GM23338 (cell line): ENCODE results near the gene MGAT5. TPM values are rescaled to one million over a fixed set of nuclear protein-coding genes. Genes with fewer than 3 reads are reported as not detected.

Experiments
- ATAC-seq: fragments of 200-7000 bp; cut with Tn5 transposase; 3 replicates; pipeline ENCODE4 v1.9.1; 2020
- DNase-seq: peaks from one replicate; pipeline ENCODE4 v3.0.0-alpha.2; 2015; ENCODE audit warnings: low spot score
- H2AFZ ChIP-seq: fragments of 200-600 bp; sonication (generic); 2 replicates; pipeline ENCODE4 v1.8.0; 2016; ENCODE audit warnings: antibody characterized with exemption, mild to moderate bottlenecking, moderate library complexity
- H3F3A ChIP-seq: fragments of 200-600 bp; sonication (generic); replicated peaks from 2 replicates; pipeline ENCODE4 v1.8.0; 2017; ENCODE audit warnings: antibody characterized with exemption, mixed run types, low read depth
- H3K27ac ChIP-seq: fragments of 200-600 bp; sonication (generic); 2 replicates; pipeline ENCODE4 v1.6.1; 2016; ENCODE audit warnings: low read depth
- H3K27me3 ChIP-seq: fragments of 200-600 bp; sonication (generic); 2 replicates; pipeline ENCODE4 v1.8.0; 2016; ENCODE audit warnings: mild to moderate bottlenecking, mixed run types, moderate library complexity; ENCODE audit not compliant: insufficient read depth
- H3K36me3 ChIP-seq: fragments of 200-600 bp; sonication (generic); 2 replicates; pipeline ENCODE4 v1.8.0; 2016; ENCODE audit warnings: mild to moderate bottlenecking; ENCODE audit not compliant: insufficient read depth
- H3K4me1 ChIP-seq: fragments of 200-600 bp; sonication (generic); 2 replicates; pipeline ENCODE4 v1.8.0; 2016; ENCODE audit warnings: mild to moderate bottlenecking, moderate library complexity; ENCODE audit not compliant: insufficient read depth
- H3K4me2 ChIP-seq: fragments of 200-600 bp; sonication (generic); 2 replicates; pipeline ENCODE4 v1.7.1; 2017; ENCODE audit warnings: mixed run types
- H3K4me3 ChIP-seq: fragments of 200-600 bp; sonication (generic); 2 replicates; pipeline ENCODE4 v1.6.1; 2016; ENCODE audit warnings: mixed run types
- H3K79me2 ChIP-seq: fragments of 200-600 bp; sonication (generic); replicated peaks from 2 replicates; pipeline ENCODE4 v1.8.0; 2017; ENCODE audit warnings: mild to moderate bottlenecking; ENCODE audit not compliant: insufficient read depth
- H3K9me2 ChIP-seq: fragments of 200-600 bp; sonication (generic); 2 replicates; pipeline ENCODE4 v1.8.0; 2017; ENCODE audit not compliant: insufficient read depth
- H4K20me1 ChIP-seq: fragments of 200-600 bp; sonication (generic); replicated peaks from 2 replicates; pipeline ENCODE4 v1.8.0; 2017; ENCODE audit warnings: mild to moderate bottlenecking; ENCODE audit not compliant: insufficient read depth
- H3K27ac Mint-ChIP-seq: 2 replicates; pipeline ENCODE4 v1.8.0; 2020; ENCODE audit warnings: inconsistent platforms, mild to moderate bottlenecking, moderate library complexity, mixed read lengths
- H3K27me3 Mint-ChIP-seq: 3 replicates; pipeline ENCODE4 v1.8.0; 2022; ENCODE audit warnings: low read depth, mild to moderate bottlenecking, moderate library complexity, mixed read lengths, inconsistent platforms; ENCODE audit not compliant: insufficient read depth, poor library complexity
- H3K36me3 Mint-ChIP-seq: 3 replicates; pipeline ENCODE4 v1.8.0; 2021; ENCODE audit warnings: low read depth, mild to moderate bottlenecking, inconsistent platforms, moderate library complexity, mixed read lengths
- H3K4me1 Mint-ChIP-seq: 3 replicates; pipeline ENCODE4 v1.8.0; 2020; ENCODE audit warnings: mild to moderate bottlenecking, inconsistent platforms, mixed read lengths
- H3K4me3 Mint-ChIP-seq: 3 replicates; pipeline ENCODE4 v1.8.0; 2021; ENCODE audit warnings: moderate library complexity, mild to moderate bottlenecking, inconsistent platforms, mixed read lengths
- H3K9me3 Mint-ChIP-seq: 3 replicates; pipeline ENCODE4 v1.8.0; 2020; ENCODE audit warnings: moderate library complexity, mild to moderate bottlenecking, inconsistent platforms, mixed read lengths
- CREB1 ChIP-seq: fragments of 250-450 bp; sonication (Bioruptor Pico); IDR thresholded peaks from 2 replicates; pipeline ENCODE4 v1.5.0; 2020; ENCODE audit warnings: low read depth, mild to moderate bottlenecking, moderate library complexity
- EZH2 ChIP-seq: fragments of 200-600 bp; sonication (generic); IDR thresholded peaks from one replicate; pipeline ENCODE4 v1.8.0; 2017; ENCODE audit warnings: antibody characterized with exemption, mild to moderate bottlenecking, low read depth; ENCODE audit not compliant: unreplicated experiment
- EZH2phosphoT487 ChIP-seq: fragments of 200-600 bp; sonication (generic); IDR thresholded peaks from one replicate; pipeline ENCODE4 v1.8.1; 2018; ENCODE audit warnings: antibody characterized with exemption; ENCODE audit not compliant: unreplicated experiment
- JUNB ChIP-seq: IDR thresholded peaks from one replicate; pipeline ENCODE4 v1.6.1; 2016; ENCODE audit warnings: antibody characterized with exemption; ENCODE audit not compliant: unreplicated experiment
- NANOG ChIP-seq: IDR thresholded peaks from 2 replicates; pipeline ENCODE4 v1.6.1; 2016; ENCODE audit warnings: antibody characterized with exemption, borderline replicate concordance
- POLR2AphosphoS5 ChIP-seq: IDR thresholded peaks from 2 replicates; pipeline ENCODE4 v1.6.1; 2016; ENCODE audit warnings: antibody characterized with exemption, low read depth
- STAT1 ChIP-seq: IDR thresholded peaks from one replicate; pipeline ENCODE4 v1.6.1; 2016; ENCODE audit warnings: antibody characterized with exemption; ENCODE audit not compliant: unreplicated experiment
- ZNF114 ChIP-seq: fragments of 250-450 bp; sonication (Bioruptor Pico); IDR thresholded peaks from 2 replicates; pipeline ENCODE4 v1.5.0; 2020; ENCODE audit warnings: mild to moderate bottlenecking, moderate library complexity
- ZNF331 ChIP-seq: fragments of 250-450 bp; sonication (Bioruptor Pico); IDR thresholded peaks from 2 replicates; pipeline ENCODE4 v1.5.0; 2020; ENCODE audit warnings: low read depth, mild to moderate bottlenecking, moderate library complexity
- polyA plus RNA-seq: library from polyadenylated mRNA; unstranded; fragments of >200 nt; fragmentation: Nextera tagmentation; extraction: Ambion mirVana; gene quantifications from 2 replicates; pipeline ENCODE4 v1.2.1, GENCODE V29; 2016
- total RNA-seq: library from RNA; depleted of rRNA; stranded (reverse); fragments of >200 nt; shearing (Covaris generic); gene quantifications from 2 replicates; pipeline ENCODE4 v1.2.3, GENCODE V29; 2014
- TF ChIP-seq, protein P1 (sequence below): IDR thresholded peaks from one replicate; pipeline ENCODE4 v1.6.1; 2018; ENCODE audit warnings: antibody characterized with exemption; ENCODE audit not compliant: unreplicated experiment
- TF ChIP-seq, protein P2 (sequence below): fragments of 250-450 bp; sonication (Bioruptor Pico); IDR thresholded peaks from 2 replicates; pipeline ENCODE4 v1.5.0; 2020; ENCODE audit warnings: mild to moderate bottlenecking, moderate library complexity
- TF ChIP-seq, protein P3 (sequence below), 2 experiments: fragments of 200-600 bp in 1 of 2; sonication (generic) in 1 of 2; conservative IDR thresholded peaks; 2 replicates each; pipeline versions ENCODE4 v1.5.1 to v1.6.1; 2016 to 2017; ENCODE audit warnings: antibody characterized with exemption in 2 of 2, low read depth in 2 of 2, mild to moderate bottlenecking in 2 of 2, moderate library complexity in 1 of 2
- TF ChIP-seq, protein P4 (sequence below): IDR thresholded peaks from 2 replicates; pipeline ENCODE4 v1.6.1; 2016; ENCODE audit warnings: antibody characterized with exemption

Gene MGAT5
- total and polyA plus RNA-seq, 2 experiments from 2014 or later: 4.6 to 27.6 TPM

DNA sequence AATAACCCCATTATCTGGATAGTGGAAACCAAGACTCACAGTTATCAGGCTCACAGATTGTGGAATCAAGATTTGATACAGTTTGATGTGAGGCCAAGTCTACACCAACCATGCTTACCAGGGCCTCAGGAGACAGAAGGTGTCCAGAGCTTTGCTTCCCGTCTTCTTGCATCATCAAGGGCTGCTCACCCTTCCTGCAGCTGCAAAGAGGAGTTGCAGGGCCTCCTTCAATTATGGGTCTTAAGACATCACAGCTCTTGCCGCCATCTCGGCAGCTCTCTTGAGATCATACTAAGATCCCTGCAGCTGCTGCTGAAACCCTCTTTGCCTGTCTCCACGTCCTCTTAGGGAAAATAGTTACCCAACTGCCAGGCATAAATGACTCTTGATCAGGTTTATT, 176.0 kb downstream of the MGAT5 start:
- DNase-seq (no peak), ATAC-seq (no peak)
- TF ChIP-seq, protein P1, sequence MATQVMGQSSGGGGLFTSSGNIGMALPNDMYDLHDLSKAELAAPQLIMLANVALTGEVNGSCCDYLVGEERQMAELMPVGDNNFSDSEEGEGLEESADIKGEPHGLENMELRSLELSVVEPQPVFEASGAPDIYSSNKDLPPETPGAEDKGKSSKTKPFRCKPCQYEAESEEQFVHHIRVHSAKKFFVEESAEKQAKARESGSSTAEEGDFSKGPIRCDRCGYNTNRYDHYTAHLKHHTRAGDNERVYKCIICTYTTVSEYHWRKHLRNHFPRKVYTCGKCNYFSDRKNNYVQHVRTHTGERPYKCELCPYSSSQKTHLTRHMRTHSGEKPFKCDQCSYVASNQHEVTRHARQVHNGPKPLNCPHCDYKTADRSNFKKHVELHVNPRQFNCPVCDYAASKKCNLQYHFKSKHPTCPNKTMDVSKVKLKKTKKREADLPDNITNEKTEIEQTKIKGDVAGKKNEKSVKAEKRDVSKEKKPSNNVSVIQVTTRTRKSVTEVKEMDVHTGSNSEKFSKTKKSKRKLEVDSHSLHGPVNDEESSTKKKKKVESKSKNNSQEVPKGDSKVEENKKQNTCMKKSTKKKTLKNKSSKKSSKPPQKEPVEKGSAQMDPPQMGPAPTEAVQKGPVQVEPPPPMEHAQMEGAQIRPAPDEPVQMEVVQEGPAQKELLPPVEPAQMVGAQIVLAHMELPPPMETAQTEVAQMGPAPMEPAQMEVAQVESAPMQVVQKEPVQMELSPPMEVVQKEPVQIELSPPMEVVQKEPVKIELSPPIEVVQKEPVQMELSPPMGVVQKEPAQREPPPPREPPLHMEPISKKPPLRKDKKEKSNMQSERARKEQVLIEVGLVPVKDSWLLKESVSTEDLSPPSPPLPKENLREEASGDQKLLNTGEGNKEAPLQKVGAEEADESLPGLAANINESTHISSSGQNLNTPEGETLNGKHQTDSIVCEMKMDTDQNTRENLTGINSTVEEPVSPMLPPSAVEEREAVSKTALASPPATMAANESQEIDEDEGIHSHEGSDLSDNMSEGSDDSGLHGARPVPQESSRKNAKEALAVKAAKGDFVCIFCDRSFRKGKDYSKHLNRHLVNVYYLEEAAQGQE: no peak
- no peak for TF ChIP-seq ZNF331 (CRISPR knock-in tag)
- TF ChIP-seq ZNF114 (CRISPR knock-in tag): no peak
- no peak for TF ChIP-seq STAT1
- TF ChIP-seq CREB1 (CRISPR knock-in tag): no peak
- TF ChIP-seq POLR2AphosphoS5: no peak
- TF ChIP-seq JUNB: no peak
- no peak for TF ChIP-seq EZH2phosphoT487
- no peak for TF ChIP-seq NANOG
- TF ChIP-seq, protein P2, sequence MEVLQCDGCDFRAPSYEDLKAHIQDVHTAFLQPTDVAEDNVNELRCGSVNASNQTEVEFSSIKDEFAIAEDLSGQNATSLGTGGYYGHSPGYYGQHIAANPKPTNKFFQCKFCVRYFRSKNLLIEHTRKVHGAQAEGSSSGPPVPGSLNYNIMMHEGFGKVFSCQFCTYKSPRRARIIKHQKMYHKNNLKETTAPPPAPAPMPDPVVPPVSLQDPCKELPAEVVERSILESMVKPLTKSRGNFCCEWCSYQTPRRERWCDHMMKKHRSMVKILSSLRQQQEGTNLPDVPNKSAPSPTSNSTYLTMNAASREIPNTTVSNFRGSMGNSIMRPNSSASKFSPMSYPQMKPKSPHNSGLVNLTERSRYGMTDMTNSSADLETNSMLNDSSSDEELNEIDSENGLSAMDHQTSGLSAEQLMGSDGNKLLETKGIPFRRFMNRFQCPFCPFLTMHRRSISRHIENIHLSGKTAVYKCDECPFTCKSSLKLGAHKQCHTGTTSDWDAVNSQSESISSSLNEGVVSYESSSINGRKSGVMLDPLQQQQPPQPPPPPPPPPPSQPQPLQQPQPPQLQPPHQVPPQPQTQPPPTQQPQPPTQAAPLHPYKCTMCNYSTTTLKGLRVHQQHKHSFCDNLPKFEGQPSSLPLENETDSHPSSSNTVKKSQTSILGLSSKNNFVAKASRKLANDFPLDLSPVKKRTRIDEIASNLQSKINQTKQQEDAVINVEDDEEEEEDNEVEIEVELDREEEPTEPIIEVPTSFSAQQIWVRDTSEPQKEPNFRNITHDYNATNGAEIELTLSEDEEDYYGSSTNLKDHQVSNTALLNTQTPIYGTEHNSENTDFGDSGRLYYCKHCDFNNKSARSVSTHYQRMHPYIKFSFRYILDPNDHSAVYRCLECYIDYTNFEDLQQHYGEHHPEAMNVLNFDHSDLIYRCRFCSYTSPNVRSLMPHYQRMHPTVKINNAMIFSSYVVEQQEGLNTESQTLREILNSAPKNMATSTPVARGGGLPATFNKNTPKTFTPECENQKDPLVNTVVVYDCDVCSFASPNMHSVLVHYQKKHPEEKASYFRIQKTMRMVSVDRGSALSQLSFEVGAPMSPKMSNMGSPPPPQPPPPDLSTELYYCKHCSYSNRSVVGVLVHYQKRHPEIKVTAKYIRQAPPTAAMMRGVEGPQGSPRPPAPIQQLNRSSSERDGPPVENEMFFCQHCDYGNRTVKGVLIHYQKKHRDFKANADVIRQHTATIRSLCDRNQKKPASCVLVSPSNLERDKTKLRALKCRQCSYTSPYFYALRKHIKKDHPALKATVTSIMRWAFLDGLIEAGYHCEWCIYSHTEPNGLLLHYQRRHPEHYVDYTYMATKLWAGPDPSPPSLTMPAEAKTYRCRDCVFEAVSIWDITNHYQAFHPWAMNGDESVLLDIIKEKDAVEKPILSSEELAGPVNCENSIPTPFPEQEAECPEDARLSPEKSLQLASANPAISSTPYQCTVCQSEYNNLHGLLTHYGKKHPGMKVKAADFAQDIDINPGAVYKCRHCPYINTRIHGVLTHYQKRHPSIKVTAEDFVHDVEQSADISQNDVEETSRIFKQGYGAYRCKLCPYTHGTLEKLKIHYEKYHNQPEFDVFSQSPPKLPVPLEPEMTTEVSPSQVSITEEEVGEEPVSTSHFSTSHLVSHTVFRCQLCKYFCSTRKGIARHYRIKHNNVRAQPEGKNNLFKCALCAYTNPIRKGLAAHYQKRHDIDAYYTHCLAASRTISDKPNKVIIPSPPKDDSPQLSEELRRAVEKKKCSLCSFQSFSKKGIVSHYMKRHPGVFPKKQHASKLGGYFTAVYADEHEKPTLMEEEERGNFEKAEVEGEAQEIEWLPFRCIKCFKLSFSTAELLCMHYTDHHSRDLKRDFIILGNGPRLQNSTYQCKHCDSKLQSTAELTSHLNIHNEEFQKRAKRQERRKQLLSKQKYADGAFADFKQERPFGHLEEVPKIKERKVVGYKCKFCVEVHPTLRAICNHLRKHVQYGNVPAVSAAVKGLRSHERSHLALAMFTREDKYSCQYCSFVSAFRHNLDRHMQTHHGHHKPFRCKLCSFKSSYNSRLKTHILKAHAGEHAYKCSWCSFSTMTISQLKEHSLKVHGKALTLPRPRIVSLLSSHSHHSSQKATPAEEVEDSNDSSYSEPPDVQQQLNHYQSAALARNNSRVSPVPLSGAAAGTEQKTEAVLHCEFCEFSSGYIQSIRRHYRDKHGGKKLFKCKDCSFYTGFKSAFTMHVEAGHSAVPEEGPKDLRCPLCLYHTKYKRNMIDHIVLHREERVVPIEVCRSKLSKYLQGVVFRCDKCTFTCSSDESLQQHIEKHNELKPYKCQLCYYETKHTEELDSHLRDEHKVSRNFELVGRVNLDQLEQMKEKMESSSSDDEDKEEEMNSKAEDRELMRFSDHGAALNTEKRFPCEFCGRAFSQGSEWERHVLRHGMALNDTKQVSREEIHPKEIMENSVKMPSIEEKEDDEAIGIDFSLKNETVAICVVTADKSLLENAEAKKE: no peak
- TF ChIP-seq, protein P3, sequence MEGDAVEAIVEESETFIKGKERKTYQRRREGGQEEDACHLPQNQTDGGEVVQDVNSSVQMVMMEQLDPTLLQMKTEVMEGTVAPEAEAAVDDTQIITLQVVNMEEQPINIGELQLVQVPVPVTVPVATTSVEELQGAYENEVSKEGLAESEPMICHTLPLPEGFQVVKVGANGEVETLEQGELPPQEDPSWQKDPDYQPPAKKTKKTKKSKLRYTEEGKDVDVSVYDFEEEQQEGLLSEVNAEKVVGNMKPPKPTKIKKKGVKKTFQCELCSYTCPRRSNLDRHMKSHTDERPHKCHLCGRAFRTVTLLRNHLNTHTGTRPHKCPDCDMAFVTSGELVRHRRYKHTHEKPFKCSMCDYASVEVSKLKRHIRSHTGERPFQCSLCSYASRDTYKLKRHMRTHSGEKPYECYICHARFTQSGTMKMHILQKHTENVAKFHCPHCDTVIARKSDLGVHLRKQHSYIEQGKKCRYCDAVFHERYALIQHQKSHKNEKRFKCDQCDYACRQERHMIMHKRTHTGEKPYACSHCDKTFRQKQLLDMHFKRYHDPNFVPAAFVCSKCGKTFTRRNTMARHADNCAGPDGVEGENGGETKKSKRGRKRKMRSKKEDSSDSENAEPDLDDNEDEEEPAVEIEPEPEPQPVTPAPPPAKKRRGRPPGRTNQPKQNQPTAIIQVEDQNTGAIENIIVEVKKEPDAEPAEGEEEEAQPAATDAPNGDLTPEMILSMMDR (conservative IDR thresholded peaks at IDR 0.05; ENCODE audit: low read depth in 2 of 2): no peak
- TF ChIP-seq, protein P4, sequence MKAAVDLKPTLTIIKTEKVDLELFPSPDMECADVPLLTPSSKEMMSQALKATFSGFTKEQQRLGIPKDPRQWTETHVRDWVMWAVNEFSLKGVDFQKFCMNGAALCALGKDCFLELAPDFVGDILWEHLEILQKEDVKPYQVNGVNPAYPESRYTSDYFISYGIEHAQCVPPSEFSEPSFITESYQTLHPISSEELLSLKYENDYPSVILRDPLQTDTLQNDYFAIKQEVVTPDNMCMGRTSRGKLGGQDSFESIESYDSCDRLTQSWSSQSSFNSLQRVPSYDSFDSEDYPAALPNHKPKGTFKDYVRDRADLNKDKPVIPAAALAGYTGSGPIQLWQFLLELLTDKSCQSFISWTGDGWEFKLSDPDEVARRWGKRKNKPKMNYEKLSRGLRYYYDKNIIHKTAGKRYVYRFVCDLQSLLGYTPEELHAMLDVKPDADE: no peak
- no peak for TF ChIP-seq EZH2
- peaks cover 17% of the 10 kb centered on the region for H3K27me3 Mint-ChIP-seq
- Histone ChIP-seq H3K27ac (no peak overlapping the region), H3F3A (no peaks in the 10 kb centered on the region), H3K4me3 (no peak overlapping the region), H3K36me3 (no peaks in the 10 kb centered on the region), H3K79me2 (no peaks in the 10 kb centered on the region), H4K20me1 (peaks cover 12% of the 10 kb centered on the region), H3K4me1 (peaks cover 10% of the 10 kb centered on the region), H3K9me2 (no peaks in the 10 kb centered on the region), H3K27me3 (peaks cover 38% of the 10 kb centered on the region), H2AFZ (no peak overlapping the region), H3K4me2 (no peak overlapping the region)
- peaks cover 17% of the 10 kb centered on the region for H3K4me1 Mint-ChIP-seq
- no peak overlapping the region for H3K4me3 Mint-ChIP-seq
- H3K9me3 Mint-ChIP-seq: no peaks in the 10 kb centered on the region
- H3K36me3 Mint-ChIP-seq: peaks cover 4% of the 10 kb centered on the region; the same call in 2 of the 3 replicates
- H3K27ac Mint-ChIP-seq: no peak overlapping the region
